ENCODE measurements around the gene C1orf21.

- TF ChIP-seq CTCF (IDR thresholded peaks at IDR 0.05; ENCODE audit: extremely low read depth in 1 of 2, insufficient read depth in 1 of 2, low read depth in 1 of 2, low read length in 2 of 2) = no peak
- no peak for TF ChIP-seq POLR2AphosphoS5 (IDR thresholded peaks at IDR 0.05; ENCODE audit: insufficient read depth, low read depth, low read length)
- no peak for TF ChIP-seq EZH2 (IDR thresholded peaks at IDR 0.05; ENCODE audit: borderline replicate concordance, low read depth, low read length, severe bottlenecking)
These were observed 22.2 kb downstream of the C1orf21 start for GRCh38 chr1:184409011-184409410.
